GM13976 (cell line): ENCODE data around the gene THNSL1.

Experiments used
- DNase-seq: peaks from one replicate; pipeline ENCODE4 v3.0.0; 2012; ENCODE audit warnings: low spot score
- CTCF ChIP-seq: IDR thresholded peaks from 2 replicates; pipeline ENCODE4 v1.5.1; 2012; ENCODE audit warnings: borderline replicate concordance, mild to moderate bottlenecking; ENCODE audit not compliant: insufficient read depth; ENCODE audit errors: extremely low read depth, missing control alignments, control extremely low read depth
- in situ Hi-C: fragments of 300-500 bp; cut with MboI; formaldehyde crosslinking; loops from one replicate; pipeline ENCODE4 v1.12.0; 2022; ENCODE audit warnings: low sequenced_read_pairs, mixed read lengths, inconsistent platforms; ENCODE audit not compliant: unreplicated experiment

THNSL1 gene

GRCh38 chr10:25018703-25019102 is 2.3 kb downstream of the THNSL1 start:
- in situ Hi-C loops = no loop called here
- no peak for TF ChIP-seq CTCF
- no peak for DNase-seq

GRCh38 chr10:25023278-25023677 is 6.9 kb downstream of the THNSL1 start:
- no peak for TF ChIP-seq CTCF
- DNase-seq = no peak
- in situ Hi-C loops = no loop called here

- in situ Hi-C loops = no loop called here
- no peak for DNase-seq
- no peak for TF ChIP-seq CTCF
Observed at GRCh38 chr10:25024528-25024927, 8.1 kb downstream of the THNSL1 start.

- no peak for DNase-seq
- no peak for TF ChIP-seq CTCF
- in situ Hi-C loops = no loop called here
Observed at GRCh38 chr10:25026463-25026862, 10.1 kb downstream of the THNSL1 start.

- in situ Hi-C loops = no loop called here
- no peak for DNase-seq
- TF ChIP-seq CTCF = no peak
Observed at GRCh38 chr10:25028711-25029110, 12.3 kb downstream of the THNSL1 start.

GRCh38 chr10:25029519-25029918 is 13.1 kb downstream of the THNSL1 start:
- no peak for DNase-seq
- TF ChIP-seq CTCF = no peak
- in situ Hi-C loops = no loop called here

GRCh38 chr10:25036381-25036780 is 20.0 kb downstream of the THNSL1 start:
- no peak for TF ChIP-seq CTCF
- in situ Hi-C loops = no loop called here
- DNase-seq = no peak
